PC-3 (cell line): ENCODE results near the gene UBE2R2. TPM values are rescaled to one million over a fixed set of nuclear protein-coding genes. Genes with fewer than 3 reads are reported as not detected.

Source experiments
- ATAC-seq: fragments of 200-7000 bp; cut with Tn5 transposase; 2 replicates; pipeline ENCODE4 v1.9.1; 2020; ENCODE audit warnings: mild to moderate bottlenecking, moderate library complexity
- BruUV-seq: library from RNA; stranded (reverse); fragments of 400-500 nt; replicated peaks from 2 replicates; lab custom pipeline; 2021; lab: Mats Ljungman, UMichigan
- CTCF ChIA-PET: fragments of 300-600 bp; sonication (Branson Sonifier 250); formaldehyde crosslinking; loops from one replicate; lab custom pipeline; 2022; ENCODE audit warnings: antibody characterized with exemption; lab: Charles Lee
- POLR2A ChIA-PET: fragments of 300-600 bp; sonication (Branson Sonifier 250); formaldehyde crosslinking; loops from one replicate; lab custom pipeline; 2022; ENCODE audit warnings: antibody characterized with exemption; ENCODE audit not compliant: unreplicated experiment; lab: Charles Lee
- DNase-seq: peaks from one replicate; pipeline ENCODE4 v3.0.0-alpha.2; 2015
- H2AFZ ChIP-seq: fragments of 300-600 bp; sonication (generic); 2 replicates; pipeline ENCODE4 v1.6.0; 2016; ENCODE audit warnings: antibody characterized with exemption, low read length
- H3F3A ChIP-seq: fragments of 300-600 bp; sonication (generic); one replicate; pipeline ENCODE4 v1.6.0; 2017; ENCODE audit warnings: antibody characterized with exemption, low read length, control low read depth, mild to moderate bottlenecking; ENCODE audit not compliant: unreplicated experiment
- H3K27ac ChIP-seq: fragments of 300-600 bp; sonication (generic); 2 replicates; pipeline ENCODE4 v1.5.1; 2016; ENCODE audit warnings: mild to moderate bottlenecking, low read length
- H3K27me3 ChIP-seq: fragments of 300-600 bp; sonication (generic); 2 replicates; pipeline ENCODE4 v1.6.1; 2016; ENCODE audit warnings: low read length, mixed read lengths
- H3K36me3 ChIP-seq: fragments of 300-600 bp; sonication (generic); 2 replicates; pipeline ENCODE4 v1.6.1; 2016; ENCODE audit warnings: low read depth, mixed run types, low read length, mixed read lengths
- H3K4me1 ChIP-seq: fragments of 300-600 bp; sonication (generic); 2 replicates; pipeline ENCODE4 v1.5.1; 2016; ENCODE audit warnings: low read length; ENCODE audit not compliant: insufficient read depth
- H3K4me2 ChIP-seq: fragments of 300-600 bp; sonication (generic); 2 replicates; pipeline ENCODE4 v1.6.0; 2016; ENCODE audit warnings: low read length
- H3K4me3 ChIP-seq: fragments of 300-600 bp; sonication (generic); 2 replicates; pipeline ENCODE4 v1.5.1; 2016; ENCODE audit warnings: mild to moderate bottlenecking, low read length, mixed read lengths
- H3K79me2 ChIP-seq: fragments of 300-600 bp; sonication (generic); 2 replicates; pipeline ENCODE4 v1.6.1; 2017; ENCODE audit warnings: low read length, mixed read lengths
- H3K9ac ChIP-seq: fragments of 300-600 bp; sonication (generic); 2 replicates; pipeline ENCODE4 v1.6.0; 2016; ENCODE audit warnings: mild to moderate bottlenecking, low read length
- H3K9me2 ChIP-seq: fragments of 300-600 bp; sonication (generic); replicated peaks from 2 replicates; pipeline ENCODE4 v1.6.1; 2016; ENCODE audit warnings: mixed run types, low read length, mixed read lengths
- H3K9me3 ChIP-seq: fragments of 300-600 bp; sonication (generic); 2 replicates; pipeline ENCODE4 v1.6.1; 2016; ENCODE audit warnings: low read length, mixed read lengths
- H4K20me1 ChIP-seq: fragments of 300-600 bp; sonication (generic); 2 replicates; pipeline ENCODE4 v1.6.1; 2016; ENCODE audit warnings: low read length, mixed read lengths
- CTCF ChIP-seq: fragments of 300-600 bp; sonication (generic); conservative IDR thresholded peaks from 2 replicates; pipeline ENCODE4 v1.5.1; 2017; ENCODE audit warnings: antibody characterized with exemption, low read depth, mild to moderate bottlenecking, low read length
- EZH2 ChIP-seq: fragments of 300-600 bp; sonication (generic); IDR thresholded peaks from one replicate; pipeline ENCODE4 v1.6.1; 2017; ENCODE audit warnings: antibody characterized with exemption, mild to moderate bottlenecking, low read length; ENCODE audit not compliant: unreplicated experiment
- EZH2phosphoT487 ChIP-seq: fragments of 300-600 bp; sonication (generic); IDR thresholded peaks from 2 replicates; pipeline ENCODE4 v1.6.1; 2018; ENCODE audit warnings: mild to moderate bottlenecking, antibody characterized with exemption, low read length, borderline replicate concordance
- intact Hi-C: fragments of 100-400 bp; cut with micrococcal nuclease; formaldehyde crosslinking; loops from 2 replicates; pipeline ENCODE4 v1.9.0; 2023
- total RNA-seq: library from RNA; depleted of rRNA; stranded (reverse); fragments of >200 nt; gene quantifications from 2 replicates; pipeline ENCODE4 v1.2.3, GENCODE V29; 2014

UBE2R2 gene
- total RNA-seq, 1 experiment from 2014 or later, result 18.4 TPM

GRCh38 chr9:33797837-33798236 is 19.1 kb upstream of the UBE2R2 start:
- BruUV-seq, result no TSS peak
- ChIA-PET CTCF (no interaction called here), POLR2A (no interaction called here)
- Histone ChIP-seq H3K36me3 (peaks cover 33% of the 10 kb centered on the region), H3K9me3 (no peaks in the 10 kb centered on the region), H3K4me1 (peaks cover 11% of the 10 kb centered on the region), H3K27ac (no peak overlapping the region), H3F3A (no peaks in the 10 kb centered on the region), H3K79me2 (no peaks in the 10 kb centered on the region), H3K4me2 (no peak overlapping the region), H3K9me2 (no peaks in the 10 kb centered on the region), H3K4me3 (no peak overlapping the region), H3K9ac (no peak overlapping the region), H4K20me1 (no peaks in the 10 kb centered on the region), H2AFZ (no peak overlapping the region), H3K27me3 (no peaks in the 10 kb centered on the region)
- DNase-seq (no peak), ATAC-seq (no peak)
- TF ChIP-seq EZH2 (no peak), EZH2phosphoT487 (no peak), CTCF (no peak)
- intact Hi-C loops, result no loop called here

GRCh38 chr9:33798545-33798944 is 18.4 kb upstream of the UBE2R2 start:
- no peak overlapping the region for H3K4me3 ChIP-seq
- no peak for DNase-seq
- H3K79me2 ChIP-seq, result no peaks in the 10 kb centered on the region
- TF ChIP-seq EZH2, result no peak
- TF ChIP-seq CTCF, result no peak
- TF ChIP-seq EZH2phosphoT487, result no peak
- H3K9me3 ChIP-seq, result no peaks in the 10 kb centered on the region
- H3K36me3 ChIP-seq, result peaks cover 33% of the 10 kb centered on the region
- H2AFZ ChIP-seq, result no peak overlapping the region
- no peaks in the 10 kb centered on the region for H4K20me1 ChIP-seq
- peaks cover 11% of the 10 kb centered on the region for H3K4me1 ChIP-seq
- no peak for ATAC-seq
- BruUV-seq, result no TSS peak
- no peak overlapping the region for H3K9ac ChIP-seq
- H3K9me2 ChIP-seq, result no peaks in the 10 kb centered on the region
- no peaks in the 10 kb centered on the region for H3F3A ChIP-seq
- ChIA-PET CTCF (no interaction called here), POLR2A (no interaction called here)
- intact Hi-C loops, result no loop called here
- no peak overlapping the region for H3K4me2 ChIP-seq
- H3K27me3 ChIP-seq, result no peaks in the 10 kb centered on the region
- no peak overlapping the region for H3K27ac ChIP-seq

GRCh38 chr9:33799928-33800704 is 16.8 kb upstream of the UBE2R2 start:
- H3K4me3 ChIP-seq, result no peak overlapping the region
- H3K4me2 ChIP-seq, result no peak overlapping the region
- TSS peak; percentile 5 for BruUV-seq
- intact Hi-C loops, result no loop called here
- H3K9me3 ChIP-seq, result no peaks in the 10 kb centered on the region
- peaks cover 28% of the 10 kb centered on the region for H3K36me3 ChIP-seq
- POLR2A ChIA-PET, result interaction anchor here (0.7 kb wide), 1 partner anchor 18 kb away, joined by 10 read pairs; no protein-coding TSS in a partner anchor
- ATAC-seq (peak; percentile 19), DNase-seq (no peak)
- CTCF ChIA-PET, result no interaction called here
- H3K79me2 ChIP-seq, result no peaks in the 10 kb centered on the region
- no peaks in the 10 kb centered on the region for H3F3A ChIP-seq
- H3K9ac ChIP-seq, result no peak overlapping the region
- no peaks in the 10 kb centered on the region for H3K9me2 ChIP-seq
- H3K27me3 ChIP-seq, result no peaks in the 10 kb centered on the region
- no peaks in the 10 kb centered on the region for H4K20me1 ChIP-seq
- no peak overlapping the region for H3K27ac ChIP-seq
- H3K4me1 ChIP-seq, result peaks cover 11% of the 10 kb centered on the region
- H2AFZ ChIP-seq, result no peak overlapping the region
- TF ChIP-seq EZH2phosphoT487, result no peak
- no peak for TF ChIP-seq EZH2
- no peak for TF ChIP-seq CTCF
